RPMI7951 (cell line): ENCODE results near the gene CSMD2. TPM values are rescaled to one million over a fixed set of nuclear protein-coding genes. Genes with fewer than 3 reads are reported as not detected.
"Not testable (repeated sequence)": the region's sequence is repeated elsewhere in the genome, so short reads cannot be mapped to it uniquely, and the experiment has no call there.

Source experiments
- DNase-seq: peaks from one replicate; pipeline ENCODE4 v3.0.0-alpha.2; 2012; ENCODE audit warnings: low read depth
- total RNA-seq: library from RNA; depleted of rRNA; stranded (reverse); fragments of >200 nt; shearing (Covaris generic); gene quantifications from 2 replicates; pipeline ENCODE4 v1.2.3, GENCODE V29; 2014

The CSMD2 gene
- total RNA-seq, 1 experiment from 2014 or later, result 1.1 TPM

GRCh38 chr1:33548319-33548718 lies 616.7 kb downstream of the CSMD2 start:
- no peak for DNase-seq

DNA sequence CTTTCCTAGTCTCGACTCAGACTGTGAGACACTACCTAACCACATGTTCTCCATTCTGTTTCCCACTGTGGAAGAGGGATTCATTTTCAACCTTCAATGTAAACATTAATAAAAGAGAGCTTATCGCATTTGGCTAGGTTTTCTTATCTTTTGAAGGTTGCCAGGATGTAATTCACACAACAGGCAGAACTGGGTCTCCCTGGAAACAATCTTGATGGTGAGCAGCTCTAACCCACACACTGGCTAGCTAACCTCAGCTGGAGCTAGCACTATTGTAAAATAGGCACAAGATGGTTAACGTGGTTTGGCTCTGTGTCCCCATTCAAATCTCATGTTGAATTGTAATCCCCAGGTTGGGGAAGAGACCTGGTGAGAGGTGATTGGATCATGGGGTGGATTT lies 617.5 kb downstream of the CSMD2 start:
- no peak for DNase-seq

DNA sequence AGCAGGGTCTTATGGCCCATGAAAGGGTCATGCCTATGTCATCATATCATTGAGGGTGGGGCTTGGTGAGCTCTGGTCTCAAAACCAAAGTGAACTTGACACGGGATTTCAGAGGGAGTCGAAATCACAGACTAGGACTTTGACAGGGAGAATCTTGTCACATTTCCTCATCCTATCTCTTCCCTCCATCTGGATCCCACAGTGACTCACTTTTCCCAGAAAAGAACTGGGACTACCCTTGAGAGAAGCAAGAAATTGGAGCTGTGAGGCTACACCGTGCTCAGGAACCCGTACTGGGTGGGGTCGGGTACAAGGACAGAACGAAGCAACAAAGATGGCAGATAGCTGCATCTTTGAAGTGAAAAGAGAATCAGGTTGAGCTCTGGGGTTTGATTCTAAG lies 623.1 kb downstream of the CSMD2 start:
- peak; percentile 10 for DNase-seq

- DNase-seq, result no peak
These were observed 627.1 kb downstream of the CSMD2 start for GRCh38 chr1:33537885-33538284.

DNA sequence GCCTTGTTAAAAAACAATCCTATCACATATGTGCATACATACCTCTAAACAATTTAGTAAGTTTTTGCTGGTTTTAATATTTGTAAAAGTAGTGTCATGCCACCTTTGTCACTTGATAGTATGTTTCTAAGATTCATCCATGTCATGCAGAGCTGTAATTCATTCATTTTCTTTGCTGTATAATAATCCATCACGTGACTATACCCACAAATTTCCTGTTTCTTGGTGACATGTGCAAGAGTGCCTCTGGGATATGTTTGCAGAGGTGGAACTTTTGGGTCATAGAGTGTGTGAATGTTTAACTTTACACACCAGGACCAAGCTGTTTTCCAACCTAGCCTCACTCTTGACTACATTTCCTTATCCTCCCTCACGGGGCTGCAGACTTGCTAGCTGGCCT lies 629.7 kb downstream of the CSMD2 start:
- DNase-seq, result no peak

DNA sequence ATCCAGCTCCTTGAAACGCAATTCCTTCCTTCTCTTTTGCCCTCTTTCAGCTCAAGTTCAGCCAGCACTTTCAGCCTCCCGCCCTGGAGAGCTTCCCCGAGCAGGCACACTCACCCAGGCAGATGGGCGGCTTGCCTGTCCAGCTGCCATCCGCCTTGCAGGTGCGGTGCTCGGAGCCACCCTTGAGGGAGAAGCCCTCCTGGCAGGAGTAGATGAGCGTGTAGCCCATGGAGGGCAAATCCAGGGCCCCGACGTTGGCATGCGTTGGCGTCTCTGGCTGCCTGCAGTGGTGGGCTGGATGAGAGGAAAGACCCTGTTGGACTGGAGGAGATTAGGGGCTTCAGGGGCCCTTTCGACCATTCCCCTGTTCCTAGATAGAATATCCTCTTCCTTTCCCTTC lies 632.1 kb downstream of the CSMD2 start:
- no peak for DNase-seq

DNA sequence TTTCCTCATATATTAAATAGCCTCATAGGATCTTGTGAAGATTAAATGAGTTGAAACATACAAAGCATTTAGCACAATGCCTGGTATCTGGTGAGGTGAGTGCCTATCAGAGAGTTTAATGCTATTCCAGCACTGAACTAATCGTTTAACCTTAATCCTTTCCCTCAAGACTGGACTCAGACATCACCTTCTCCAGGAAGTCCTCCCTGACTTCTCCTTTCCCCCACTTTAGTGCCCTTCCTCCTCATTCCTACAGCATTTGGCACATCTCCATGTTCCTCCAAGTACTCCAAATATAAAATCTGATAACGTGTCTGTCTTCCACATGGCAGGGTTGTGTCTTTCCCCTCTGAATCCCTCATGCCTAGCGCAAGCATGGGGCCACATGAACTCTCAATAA lies 632.8 kb downstream of the CSMD2 start:
- DNase-seq, result no peak

DNA sequence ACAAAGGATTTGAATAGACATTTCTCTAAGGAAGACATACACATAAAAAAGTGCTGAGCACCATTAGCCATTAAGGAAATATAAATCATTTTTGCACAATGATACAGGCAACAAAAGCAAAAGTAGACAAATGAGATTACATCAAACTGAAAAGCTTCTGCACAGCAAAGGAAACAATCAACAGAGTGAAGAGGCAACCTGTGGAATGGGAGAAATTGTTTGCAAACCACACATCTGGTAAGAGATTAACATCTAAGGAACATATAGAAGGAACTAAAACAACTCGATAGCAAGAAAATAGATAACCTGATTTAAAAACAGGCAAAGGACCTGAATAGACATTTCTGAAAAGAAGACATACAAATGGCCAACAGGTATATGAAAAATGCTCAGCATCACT lies 635.1 kb downstream of the CSMD2 start:
- DNase-seq, result no peak

GRCh38 chr1:33527934-33528333 lies 637.1 kb downstream of the CSMD2 start:
- DNase-seq, result no peak

DNA sequence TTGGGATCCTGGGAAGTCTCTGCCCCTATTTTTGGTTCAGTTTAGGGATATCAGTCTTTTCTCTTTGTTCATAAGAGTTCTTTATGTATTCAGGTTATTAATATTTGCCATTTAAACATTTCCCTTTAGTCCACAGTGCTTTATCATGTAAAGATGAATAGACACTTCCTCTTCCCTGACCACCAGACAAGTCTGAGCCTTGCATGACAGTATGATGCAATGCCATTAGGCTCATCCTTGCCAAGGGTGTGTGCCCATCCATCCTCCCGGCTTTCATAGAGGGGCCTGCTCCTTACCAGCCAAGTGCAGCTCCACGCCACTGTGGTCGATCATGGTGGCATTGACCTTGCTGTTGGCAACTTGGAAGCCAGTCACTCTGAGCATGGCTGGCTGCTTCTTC lies 640.4 kb downstream of the CSMD2 start:
- no peak for DNase-seq

- no peak for DNase-seq
These were observed 645.7 kb downstream of the CSMD2 start for GRCh38 chr1:33519240-33519884.

- DNase-seq, result peak; percentile 38
These were observed 647.3 kb downstream of the CSMD2 start for GRCh38 chr1:33517596-33518250.

DNA sequence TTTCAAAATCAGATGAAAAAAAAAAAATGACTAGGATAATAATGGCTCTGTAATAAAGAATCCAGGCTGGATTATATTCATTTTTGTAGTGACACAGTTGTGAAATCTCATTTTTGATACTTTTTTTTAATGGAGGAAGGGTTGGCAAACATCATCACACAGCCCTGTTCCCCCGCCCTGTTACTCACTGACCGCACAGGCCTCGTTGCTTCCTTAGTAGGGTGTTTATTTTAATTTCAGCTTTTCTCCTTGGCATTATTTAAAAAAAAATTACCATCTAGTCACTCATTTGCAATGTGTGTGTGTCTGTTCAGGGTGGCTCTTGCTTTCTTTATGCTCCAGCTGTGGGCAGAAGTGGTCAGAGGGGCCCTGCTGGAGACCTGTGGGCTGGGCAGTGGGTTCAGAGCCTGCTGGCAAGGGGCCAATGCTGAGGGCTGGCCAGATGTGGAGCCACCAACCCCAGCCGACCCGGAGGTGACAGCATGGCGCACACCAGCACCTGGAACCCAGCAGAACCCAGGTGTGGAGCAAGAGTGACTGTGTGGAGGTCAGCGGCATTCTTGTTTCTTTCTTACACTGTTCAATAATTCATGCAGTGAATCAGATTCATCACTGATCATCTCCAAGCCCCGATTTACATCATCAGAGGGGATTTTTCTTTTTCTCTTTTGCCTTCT lies 648.0 kb downstream of the CSMD2 start:
- no peak for DNase-seq

GRCh38 chr1:33516428-33516827 lies 648.6 kb downstream of the CSMD2 start:
- DNase-seq, result no peak

DNA sequence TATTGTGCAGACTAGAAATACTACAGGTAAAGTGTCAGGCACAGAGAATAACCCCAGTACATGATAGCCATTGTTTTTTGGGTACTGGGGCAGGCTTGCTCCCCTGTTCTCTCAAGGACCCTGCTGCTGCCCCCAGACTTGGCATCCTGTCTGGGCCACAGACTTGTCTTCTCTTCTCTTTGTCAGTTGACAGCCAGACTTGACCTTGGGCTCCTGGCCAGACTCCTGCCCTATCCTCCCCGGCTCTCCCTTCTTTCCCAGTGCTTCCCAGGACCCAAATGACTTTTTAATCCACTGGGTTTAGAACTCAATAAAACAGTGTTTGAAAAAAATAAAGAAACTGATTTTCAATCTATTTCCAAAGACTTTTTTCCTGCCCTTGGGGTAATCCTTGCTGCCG lies 649.4 kb downstream of the CSMD2 start:
- no peak for DNase-seq

- no peak for DNase-seq
These were observed 649.9 kb downstream of the CSMD2 start for GRCh38 chr1:33515112-33515511.

DNA sequence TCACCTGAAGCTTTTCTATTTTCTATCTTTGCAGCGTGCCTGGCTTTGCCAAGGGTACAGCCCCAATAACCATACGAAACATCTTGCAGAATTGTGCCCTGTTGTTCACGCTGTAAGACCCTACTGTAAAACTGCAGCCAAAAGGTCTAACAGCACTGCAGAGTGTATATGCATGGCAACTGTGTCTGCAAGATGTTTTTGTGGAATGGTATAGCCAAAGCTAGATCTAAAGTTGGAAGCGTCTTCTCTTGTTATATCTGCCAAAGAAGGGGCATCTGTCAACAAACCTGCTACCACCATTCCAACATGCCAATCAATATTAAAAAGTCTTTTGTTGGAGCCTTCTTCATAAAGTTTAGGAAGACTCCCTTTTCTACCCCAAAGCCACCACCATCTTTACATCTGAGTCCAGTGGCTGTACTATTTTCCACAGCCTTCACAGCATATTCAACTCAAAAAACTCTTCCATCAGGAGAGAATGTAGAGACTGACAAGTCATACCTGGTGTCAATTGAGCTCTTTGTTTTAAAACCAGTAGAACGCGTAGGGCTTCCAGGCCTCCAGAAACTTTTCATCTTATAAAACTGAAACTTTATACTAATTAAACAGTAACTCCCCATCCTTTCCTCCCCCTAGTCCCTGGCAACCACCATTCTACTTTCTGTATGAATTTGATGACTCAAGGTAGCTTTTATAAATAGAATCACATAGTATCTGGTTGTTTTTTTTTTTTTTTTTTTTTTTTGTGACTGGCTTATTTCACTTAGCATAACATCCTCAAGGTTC lies 652.6 kb downstream of the CSMD2 start:
- DNase-seq, result no peak

- not testable (repeated sequence) for DNase-seq
These were observed 655.8 kb downstream of the CSMD2 start for GRCh38 chr1:33509276-33509675.

DNA sequence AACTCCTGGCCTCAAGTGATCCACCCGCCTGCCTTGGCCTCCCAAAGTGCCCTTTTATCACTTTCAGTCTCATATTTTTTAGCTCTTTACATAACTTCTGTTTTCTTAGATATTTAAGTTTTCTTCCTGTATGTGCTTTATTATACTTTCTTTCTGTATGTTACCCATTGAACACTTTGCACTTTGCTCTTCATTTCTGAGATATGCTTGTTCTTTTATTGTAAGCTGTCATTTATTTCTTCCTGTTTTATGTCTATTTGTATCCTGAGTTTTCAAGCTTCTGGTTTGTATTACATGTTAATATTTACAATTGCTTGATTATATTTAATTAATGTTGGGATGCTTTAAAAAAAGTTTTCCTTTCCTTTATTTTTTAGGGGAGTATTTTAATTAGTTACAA lies 656.9 kb downstream of the CSMD2 start:
- DNase-seq, result no peak

GRCh38 chr1:33507661-33508060 lies 657.4 kb downstream of the CSMD2 start:
- DNase-seq, result no peak

GRCh38 chr1:33503506-33503905 lies 661.5 kb downstream of the CSMD2 start:
- DNase-seq, result no peak

DNA sequence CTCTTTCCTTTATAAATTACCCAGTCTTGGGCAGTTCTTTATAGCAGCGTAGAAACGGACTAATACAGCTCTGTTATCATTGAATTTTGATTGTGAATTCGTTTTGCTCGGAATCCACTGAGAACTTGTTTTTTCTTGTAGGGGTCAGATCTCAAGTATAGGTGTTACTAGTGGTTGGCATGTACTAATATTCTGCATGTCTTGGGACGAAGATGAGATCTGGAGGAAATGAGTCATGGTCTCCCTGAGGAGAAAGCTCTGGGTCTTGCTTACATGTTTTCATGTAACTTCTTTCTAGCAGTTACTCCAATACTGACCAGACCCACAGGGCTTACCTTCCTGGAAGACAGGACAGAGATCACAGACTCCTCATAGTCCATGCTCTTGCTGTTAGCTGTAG lies 662.3 kb downstream of the CSMD2 start:
- DNase-seq, result peak; percentile 42
